Activated naive CD8-positive, alpha-beta T cell treated with anti-CD3 and anti-CD28 coated beads for 36 hours (primary cell): Measurements from ENCODE around the gene TEAD4. TPM values are rescaled to one million over a fixed set of nuclear protein-coding genes. Genes with fewer than 3 reads are reported as not detected.

Experiments used
- DNase-seq: peaks from one replicate; pipeline ENCODE4 v3.0.0; 2021
- H3K27ac Mint-ChIP-seq: one replicate; pipeline ENCODE4 v1.8.0; 2022; ENCODE audit warnings: mild to moderate bottlenecking, moderate library complexity, mixed read lengths
- H3K27me3 Mint-ChIP-seq: one replicate; pipeline ENCODE4 v1.8.0; 2022; ENCODE audit warnings: mild to moderate bottlenecking, mixed read lengths
- H3K36me3 Mint-ChIP-seq: one replicate; pipeline ENCODE4 v1.8.0; 2021; ENCODE audit warnings: mild to moderate bottlenecking, mixed read lengths
- H3K4me1 Mint-ChIP-seq: one replicate; pipeline ENCODE4 v1.8.0; 2021; ENCODE audit warnings: mixed read lengths
- H3K4me3 Mint-ChIP-seq: one replicate; pipeline ENCODE4 v1.8.0; 2022; ENCODE audit warnings: mild to moderate bottlenecking, moderate library complexity, mixed read lengths
- H3K9me3 Mint-ChIP-seq: one replicate; pipeline ENCODE4 v1.8.0; 2022; ENCODE audit warnings: mixed read lengths
- total RNA-seq, 2 experiments: library from RNA; stranded (reverse); gene quantifications; one replicate each; pipeline ENCODE4 v1.2.3, GENCODE V29; 2021

The TEAD4 gene
- total RNA-seq, 2 experiments from 2014 or later = 3.4 to 3.7 TPM

GRCh38 chr12:3003357-3003992, 44.3 kb downstream of the TEAD4 start:
- no peak overlapping the region for H3K4me3 Mint-ChIP-seq
- no peaks in the 10 kb centered on the region for H3K9me3 Mint-ChIP-seq
- no peaks in the 10 kb centered on the region for H3K4me1 Mint-ChIP-seq
- H3K36me3 Mint-ChIP-seq = no peaks in the 10 kb centered on the region
- no peaks in the 10 kb centered on the region for H3K27me3 Mint-ChIP-seq
- no peak overlapping the region for H3K27ac Mint-ChIP-seq
- DNase-seq = no peak

GRCh38 chr12:3004655-3005565, 45.7 kb downstream of the TEAD4 start:
- no peak for DNase-seq
- Mint-ChIP-seq H3K4me3 (no peak overlapping the region), H3K27ac (no peak overlapping the region), H3K36me3 (no peaks in the 10 kb centered on the region), H3K27me3 (no peaks in the 10 kb centered on the region), H3K9me3 (no peaks in the 10 kb centered on the region), H3K4me1 (no peaks in the 10 kb centered on the region)

- H3K27me3 Mint-ChIP-seq = no peaks in the 10 kb centered on the region
- no peaks in the 10 kb centered on the region for H3K36me3 Mint-ChIP-seq
- no peak overlapping the region for H3K27ac Mint-ChIP-seq
- no peak for DNase-seq
- no peak overlapping the region for H3K4me3 Mint-ChIP-seq
- H3K9me3 Mint-ChIP-seq = no peaks in the 10 kb centered on the region
- no peaks in the 10 kb centered on the region for H3K4me1 Mint-ChIP-seq
Observed at GRCh38 chr12:3005736-3006135, 46.5 kb downstream of the TEAD4 start.

- Mint-ChIP-seq H3K4me3 (no peak overlapping the region), H3K9me3 (no peaks in the 10 kb centered on the region), H3K4me1 (no peaks in the 10 kb centered on the region), H3K36me3 (no peaks in the 10 kb centered on the region), H3K27me3 (no peaks in the 10 kb centered on the region), H3K27ac (no peak overlapping the region)
- DNase-seq = no peak
Observed at GRCh38 chr12:3009780-3010179, 50.6 kb downstream of the TEAD4 start.

- Mint-ChIP-seq H3K27me3 (no peaks in the 10 kb centered on the region), H3K9me3 (no peaks in the 10 kb centered on the region), H3K4me1 (no peaks in the 10 kb centered on the region), H3K27ac (no peak overlapping the region), H3K4me3 (no peak overlapping the region), H3K36me3 (no peaks in the 10 kb centered on the region)
- no peak for DNase-seq
Observed at GRCh38 chr12:3010214-3010930, 51.2 kb downstream of the TEAD4 start.

GRCh38 chr12:3012786-3013185, 53.6 kb downstream of the TEAD4 start:
- no peaks in the 10 kb centered on the region for H3K36me3 Mint-ChIP-seq

GRCh38 chr12:3014641-3015040, 55.4 kb downstream of the TEAD4 start:
- Mint-ChIP-seq H3K4me1 (no peaks in the 10 kb centered on the region), H3K4me3 (no peak overlapping the region)
- no peak for DNase-seq

More at GRCh38 chr12:3012786-3013185, 53.6 kb downstream of the TEAD4 start:
- Mint-ChIP-seq H3K4me1 (no peaks in the 10 kb centered on the region), H3K27me3 (no peaks in the 10 kb centered on the region), H3K4me3 (no peak overlapping the region), H3K9me3 (no peaks in the 10 kb centered on the region), H3K27ac (no peak overlapping the region)
- no peak for DNase-seq

GRCh38 chr12:3015356-3015755, 56.2 kb downstream of the TEAD4 start:
- H3K36me3 Mint-ChIP-seq = no peaks in the 10 kb centered on the region
- DNase-seq = no peak
- H3K27ac Mint-ChIP-seq = no peak overlapping the region
- no peaks in the 10 kb centered on the region for H3K27me3 Mint-ChIP-seq
- H3K4me3 Mint-ChIP-seq = no peak overlapping the region
- no peaks in the 10 kb centered on the region for H3K9me3 Mint-ChIP-seq
- H3K4me1 Mint-ChIP-seq = no peaks in the 10 kb centered on the region

More at GRCh38 chr12:3014641-3015040, 55.4 kb downstream of the TEAD4 start:
- H3K9me3 Mint-ChIP-seq = no peaks in the 10 kb centered on the region
- H3K36me3 Mint-ChIP-seq = no peaks in the 10 kb centered on the region
- no peak overlapping the region for H3K27ac Mint-ChIP-seq
- no peaks in the 10 kb centered on the region for H3K27me3 Mint-ChIP-seq

- H3K9me3 Mint-ChIP-seq = no peaks in the 10 kb centered on the region
- H3K27ac Mint-ChIP-seq = no peak overlapping the region
- no peak overlapping the region for H3K4me3 Mint-ChIP-seq
- DNase-seq = no peak
- H3K36me3 Mint-ChIP-seq = no peaks in the 10 kb centered on the region
- no peaks in the 10 kb centered on the region for H3K27me3 Mint-ChIP-seq
- no peaks in the 10 kb centered on the region for H3K4me1 Mint-ChIP-seq
Observed at GRCh38 chr12:3016191-3016590, 57.0 kb downstream of the TEAD4 start.

- Mint-ChIP-seq H3K4me1 (no peaks in the 10 kb centered on the region), H3K4me3 (no peak overlapping the region), H3K9me3 (no peaks in the 10 kb centered on the region), H3K27ac (no peak overlapping the region), H3K27me3 (no peaks in the 10 kb centered on the region), H3K36me3 (no peaks in the 10 kb centered on the region)
- DNase-seq = no peak
Observed at GRCh38 chr12:3017281-3017680, 58.1 kb downstream of the TEAD4 start.

GRCh38 chr12:3018284-3019004, 59.2 kb downstream of the TEAD4 start:
- Mint-ChIP-seq H3K27ac (no peak overlapping the region), H3K4me3 (no peak overlapping the region), H3K36me3 (no peaks in the 10 kb centered on the region), H3K9me3 (no peaks in the 10 kb centered on the region), H3K4me1 (no peaks in the 10 kb centered on the region), H3K27me3 (no peaks in the 10 kb centered on the region)
- DNase-seq = no peak

GRCh38 chr12:3019005-3019680, 59.9 kb downstream of the TEAD4 start:
- H3K36me3 Mint-ChIP-seq = no peaks in the 10 kb centered on the region
- no peak overlapping the region for H3K27ac Mint-ChIP-seq
- no peaks in the 10 kb centered on the region for H3K9me3 Mint-ChIP-seq
- no peak overlapping the region for H3K4me3 Mint-ChIP-seq
- DNase-seq = no peak
- H3K4me1 Mint-ChIP-seq = no peaks in the 10 kb centered on the region
- H3K27me3 Mint-ChIP-seq = no peaks in the 10 kb centered on the region

GRCh38 chr12:3020399-3020798, 61.2 kb downstream of the TEAD4 start:
- Mint-ChIP-seq H3K4me1 (no peaks in the 10 kb centered on the region), H3K4me3 (no peak overlapping the region), H3K27me3 (no peaks in the 10 kb centered on the region), H3K36me3 (no peaks in the 10 kb centered on the region), H3K9me3 (no peaks in the 10 kb centered on the region), H3K27ac (no peak overlapping the region)
- no peak for DNase-seq

GRCh38 chr12:3020850-3021435, 61.7 kb downstream of the TEAD4 start:
- DNase-seq = no peak
- no peaks in the 10 kb centered on the region for H3K27me3 Mint-ChIP-seq
- H3K4me1 Mint-ChIP-seq = no peaks in the 10 kb centered on the region
- no peak overlapping the region for H3K4me3 Mint-ChIP-seq
- H3K36me3 Mint-ChIP-seq = no peaks in the 10 kb centered on the region
- H3K9me3 Mint-ChIP-seq = no peaks in the 10 kb centered on the region
- H3K27ac Mint-ChIP-seq = no peak overlapping the region
